Fibroblast of villous mesenchyme (primary cell): ENCODE measurements around the gene RPS29. TPM values are rescaled to one million over a fixed set of nuclear protein-coding genes. Genes with fewer than 3 reads are reported as not detected.
A peak's percentile ranks its signal among the peaks of the same experiment; 100 is the strongest.
"Not testable (repeated sequence)": the region's sequence is repeated elsewhere in the genome, so short reads cannot be mapped to it uniquely, and the experiment has no call there.

Source experiments
- DNase-seq: peaks from one replicate; pipeline ENCODE4 v3.0.0-alpha.2; 2010; ENCODE audit warnings: low read depth
- H3K4me3 ChIP-seq: 2 replicates; pipeline ENCODE4 v1.5.1; 2011; ENCODE audit warnings: low read depth, mild to moderate bottlenecking, low read length
- total RNA-seq: library from RNA; depleted of rRNA; stranded (reverse); fragments of >200 nt; gene quantifications from 2 replicates; pipeline ENCODE4 v1.2.3, GENCODE V29; 2012
- TF ChIP-seq, protein P1 (sequence below): IDR thresholded peaks from 2 replicates; pipeline ENCODE4 v1.5.1; 2012; ENCODE audit warnings: low read depth, mild to moderate bottlenecking, low read length; ENCODE audit not compliant: insufficient read depth

RPS29 gene
- total RNA-seq, 1 donor: 2,708 TPM

DNA sequence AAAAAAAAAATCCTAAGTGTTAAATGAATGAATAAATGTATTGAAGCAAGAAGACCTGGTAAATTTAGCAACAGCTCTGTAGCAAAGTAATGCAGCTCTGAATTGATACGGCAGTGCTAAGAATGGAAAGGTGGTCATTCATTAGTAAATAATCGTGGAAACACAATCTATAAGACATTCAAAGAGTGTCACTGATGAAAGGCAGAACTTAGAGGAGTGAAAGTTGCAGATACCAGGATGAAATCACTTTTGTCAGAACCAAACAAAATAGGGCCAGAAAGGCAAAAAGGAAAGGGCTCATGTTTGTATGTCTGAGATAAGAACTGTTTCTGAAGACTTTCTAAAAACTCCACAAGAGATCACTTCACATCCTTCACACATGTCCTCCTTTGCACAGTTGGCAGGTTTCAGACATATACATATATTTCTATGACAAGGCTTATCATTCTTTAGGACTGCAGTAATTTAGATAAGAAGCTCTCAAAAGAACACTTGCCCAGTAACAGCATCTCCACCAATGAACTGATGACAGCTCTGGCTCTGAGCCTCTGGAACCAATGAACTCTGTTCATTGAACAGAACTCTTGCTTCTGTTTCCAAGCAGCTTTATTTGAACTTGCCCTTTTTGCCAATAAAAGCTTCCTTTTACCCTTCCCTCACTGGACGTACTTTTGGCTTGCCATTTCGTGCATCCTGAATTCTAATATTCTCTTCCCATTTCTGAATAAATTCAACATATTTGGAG, 8.3 kb upstream of the RPS29 start:
- TF ChIP-seq, protein P1, sequence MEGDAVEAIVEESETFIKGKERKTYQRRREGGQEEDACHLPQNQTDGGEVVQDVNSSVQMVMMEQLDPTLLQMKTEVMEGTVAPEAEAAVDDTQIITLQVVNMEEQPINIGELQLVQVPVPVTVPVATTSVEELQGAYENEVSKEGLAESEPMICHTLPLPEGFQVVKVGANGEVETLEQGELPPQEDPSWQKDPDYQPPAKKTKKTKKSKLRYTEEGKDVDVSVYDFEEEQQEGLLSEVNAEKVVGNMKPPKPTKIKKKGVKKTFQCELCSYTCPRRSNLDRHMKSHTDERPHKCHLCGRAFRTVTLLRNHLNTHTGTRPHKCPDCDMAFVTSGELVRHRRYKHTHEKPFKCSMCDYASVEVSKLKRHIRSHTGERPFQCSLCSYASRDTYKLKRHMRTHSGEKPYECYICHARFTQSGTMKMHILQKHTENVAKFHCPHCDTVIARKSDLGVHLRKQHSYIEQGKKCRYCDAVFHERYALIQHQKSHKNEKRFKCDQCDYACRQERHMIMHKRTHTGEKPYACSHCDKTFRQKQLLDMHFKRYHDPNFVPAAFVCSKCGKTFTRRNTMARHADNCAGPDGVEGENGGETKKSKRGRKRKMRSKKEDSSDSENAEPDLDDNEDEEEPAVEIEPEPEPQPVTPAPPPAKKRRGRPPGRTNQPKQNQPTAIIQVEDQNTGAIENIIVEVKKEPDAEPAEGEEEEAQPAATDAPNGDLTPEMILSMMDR: no peak
- peak; percentile 95 for DNase-seq
- H3K4me3 ChIP-seq: peak overlapping the region; percentile 13

DNA sequence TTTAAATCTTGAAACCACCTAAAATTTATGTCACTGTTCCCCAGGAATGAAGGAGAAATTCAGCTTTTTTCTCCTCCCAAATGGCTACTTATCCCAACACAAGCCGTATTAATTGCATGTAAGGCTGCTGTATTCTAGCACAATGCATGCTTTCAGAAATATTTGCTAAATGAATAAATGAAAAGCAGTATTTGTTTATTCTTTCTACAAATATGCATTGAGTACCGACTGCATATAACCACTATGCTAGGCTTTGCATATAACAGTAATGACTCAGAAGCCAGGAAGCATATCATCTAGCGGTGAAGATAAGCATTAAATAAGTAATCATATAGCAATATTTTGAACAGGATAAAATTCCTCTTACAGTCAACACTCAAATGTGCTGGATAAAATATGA, 6.8 kb upstream of the RPS29 start:
- TF ChIP-seq, protein P1: no peak
- no peak overlapping the region for H3K4me3 ChIP-seq
- DNase-seq: peak; percentile 58

DNA sequence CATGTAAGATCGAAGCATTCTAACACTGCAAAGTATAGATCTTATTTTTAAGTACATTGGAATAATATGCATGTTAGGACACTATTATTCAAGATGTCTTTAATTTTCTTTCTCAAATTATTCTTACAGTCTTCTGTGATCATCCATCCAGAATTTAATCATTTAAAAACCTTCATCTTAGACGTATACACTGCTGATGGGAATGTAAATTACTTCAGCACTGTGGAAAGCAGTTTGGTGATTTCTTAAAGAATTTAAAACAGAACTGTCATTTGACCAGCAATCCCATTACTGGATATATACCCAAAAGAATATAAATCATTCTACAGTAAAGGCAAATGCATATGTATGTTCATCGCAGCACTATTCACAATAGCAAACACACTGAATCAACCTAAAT, 3.2 kb upstream of the RPS29 start:
- TF ChIP-seq, protein P1: no peak
- H3K4me3 ChIP-seq: no peak overlapping the region
- DNase-seq: no peak

DNA sequence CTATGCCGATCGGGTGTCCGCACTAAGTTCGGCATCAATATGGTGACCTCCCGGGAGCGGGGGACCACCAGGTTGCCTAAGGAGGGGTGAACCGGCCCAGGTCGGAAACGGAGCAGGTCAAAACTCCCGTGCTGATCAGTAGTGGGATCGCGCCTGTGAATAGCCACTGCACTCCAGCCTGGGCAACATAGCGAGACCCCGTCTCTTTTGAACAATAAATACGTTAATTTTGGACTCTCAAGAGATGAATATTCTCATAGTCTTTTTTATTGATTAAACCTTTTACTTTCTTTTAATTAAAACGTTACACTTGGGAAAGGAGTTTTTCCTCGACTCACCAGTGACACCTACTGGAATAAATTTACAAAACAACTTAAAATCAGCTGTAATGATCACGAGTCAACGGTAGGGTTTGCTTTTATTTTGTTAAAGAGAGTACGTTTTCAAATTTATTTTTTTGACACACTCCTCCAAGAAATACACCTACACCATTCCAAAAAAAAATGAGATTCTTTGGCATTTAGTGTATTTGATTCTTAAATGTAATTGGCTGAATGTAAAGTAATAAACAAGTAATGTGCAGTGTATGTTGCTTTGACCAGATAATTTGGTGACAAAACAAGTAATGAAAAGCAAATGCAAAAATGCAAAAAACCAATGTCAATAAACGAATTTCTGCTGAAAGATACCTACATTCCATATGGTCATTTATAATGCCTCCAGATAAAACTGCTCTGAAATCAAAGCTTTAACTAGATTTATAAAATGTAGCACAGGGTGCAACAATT, 687 bp upstream of the RPS29 start:
- H3K4me3 ChIP-seq: peak overlapping the region; percentile 44
- peak; percentile 83 for DNase-seq

DNA sequence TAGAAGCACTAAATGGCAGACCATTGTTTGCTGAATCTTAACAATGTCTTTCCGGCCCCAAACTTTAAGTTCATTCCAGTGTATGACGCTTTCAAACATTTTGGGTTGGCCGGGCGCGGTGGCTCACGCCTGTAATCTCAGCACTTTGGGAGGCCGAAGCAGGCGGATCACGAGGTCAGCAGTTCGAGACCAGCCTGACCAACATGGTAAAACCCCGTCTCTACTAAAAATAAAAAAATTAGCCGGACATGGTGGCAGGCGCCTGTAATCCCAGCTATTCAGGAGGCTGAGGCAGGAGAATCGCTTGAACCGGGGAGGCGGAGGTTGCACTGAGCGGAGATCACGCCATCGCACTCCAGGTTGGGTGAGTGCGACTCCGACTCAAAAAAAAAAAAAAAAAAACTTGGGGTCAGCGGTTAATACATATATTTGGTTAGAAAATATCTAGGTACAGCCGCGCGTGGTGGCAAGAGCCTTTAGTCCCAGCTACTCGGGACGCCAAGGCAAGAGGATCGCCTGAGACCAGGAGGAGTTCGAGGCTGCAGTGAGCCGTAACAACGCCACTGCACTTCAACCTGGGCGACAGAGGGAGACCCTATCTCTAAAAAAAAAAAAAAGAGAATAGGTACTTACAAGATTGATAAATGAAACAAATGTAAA, 1.1 kb downstream of the RPS29 start:
- peak overlapping the region; percentile 91 for H3K4me3 ChIP-seq
- DNase-seq: not testable (repeated sequence)

More for the DNA sequence above, 687 bp upstream of the RPS29 start:
- TF ChIP-seq, protein P1: peak; percentile 72

DNA sequence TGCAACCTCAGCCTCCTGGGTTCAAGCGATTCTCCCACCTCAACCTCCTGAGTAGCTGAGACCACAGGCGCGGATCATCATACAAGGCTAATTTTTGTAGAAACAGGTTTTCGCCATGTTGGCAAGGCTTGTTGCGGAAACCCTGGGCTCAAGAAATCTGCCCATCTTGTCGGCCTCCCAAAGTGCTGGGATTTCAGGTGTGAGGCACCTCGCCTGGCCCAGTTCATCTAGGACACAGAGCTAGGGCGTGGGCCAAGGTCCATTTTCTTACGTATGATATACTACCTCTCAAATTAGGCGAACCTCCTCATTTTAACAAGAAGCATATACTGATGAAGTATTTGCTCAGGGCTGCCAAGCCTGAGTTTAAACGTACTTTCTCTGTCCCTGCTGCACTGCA, 2.1 kb downstream of the RPS29 start:
- H3K4me3 ChIP-seq: peak overlapping the region; percentile 91
- TF ChIP-seq, protein P1: no peak
- no peak for DNase-seq

DNA sequence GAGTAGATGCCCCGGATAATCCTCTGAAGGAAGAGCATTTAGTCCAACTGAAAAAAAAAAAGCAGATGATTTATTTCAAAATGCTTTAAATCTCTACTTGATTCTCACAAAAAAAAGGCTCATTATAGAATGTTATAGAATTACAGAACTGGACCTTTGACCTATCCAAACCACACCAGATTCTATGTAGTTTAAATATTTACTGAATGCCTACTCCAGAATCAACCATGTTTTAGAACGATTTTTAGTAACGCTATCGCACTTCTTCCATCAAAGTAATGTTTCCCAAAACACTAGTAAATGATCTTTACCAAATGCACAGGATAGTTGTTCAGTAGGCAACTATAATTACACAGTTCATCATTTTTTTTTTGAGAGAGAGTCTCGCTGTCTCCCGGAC, 2.6 kb downstream of the RPS29 start:
- TF ChIP-seq, protein P1: no peak
- DNase-seq: no peak
- peak overlapping the region; percentile 91 for H3K4me3 ChIP-seq
